A673 (cell line): ENCODE results near the gene COL16A1. TPM values are rescaled to one million over a fixed set of nuclear protein-coding genes. Genes with fewer than 3 reads are reported as not detected.

Source experiments
- BruUV-seq: library from RNA; stranded (reverse); fragments of 400-500 nt; replicated peaks from 2 replicates; lab custom pipeline; 2021; lab: Mats Ljungman, UMichigan
- CTCF ChIA-PET: fragments of 300-600 bp; sonication (Branson Sonifier 250); formaldehyde crosslinking; loops from one replicate; lab custom pipeline; 2022; ENCODE audit warnings: antibody characterized with exemption; lab: Charles Lee
- POLR2A ChIA-PET: fragments of 300-600 bp; sonication (Branson Sonifier 250); formaldehyde crosslinking; loops from one replicate; lab custom pipeline; 2022; ENCODE audit warnings: antibody characterized with exemption; ENCODE audit not compliant: low non-redundant PET; lab: Charles Lee
- DNase-seq: peaks from one replicate; pipeline ENCODE4 v3.0.0-alpha.2; 2015; ENCODE audit warnings: low spot score
- H3K27ac ChIP-seq: fragments of 200-600 bp; sonication (generic); 2 replicates; pipeline ENCODE4 v1.5.1; 2016; ENCODE audit warnings: mixed run types, low read depth, mild to moderate bottlenecking, mixed read lengths, antibody characterized with exemption, low read length; ENCODE audit not compliant: poor library complexity, severe bottlenecking
- H3K27me3 ChIP-seq: fragments of 200-600 bp; sonication (generic); replicated peaks from 2 replicates; pipeline ENCODE4 v1.6.1; 2017; ENCODE audit warnings: mixed run types, low read depth, mild to moderate bottlenecking, mixed read lengths, antibody characterized with exemption, low read length; ENCODE audit not compliant: insufficient read depth, poor library complexity
- H3K36me3 ChIP-seq: fragments of 200-600 bp; sonication (generic); 2 replicates; pipeline ENCODE4 v1.6.1; 2016; ENCODE audit warnings: mixed run types, mild to moderate bottlenecking, mixed read lengths, antibody characterized with exemption, low read length; ENCODE audit not compliant: insufficient read depth, poor library complexity, severe bottlenecking
- H3K4me1 ChIP-seq: fragments of 200-600 bp; sonication (generic); 2 replicates; pipeline ENCODE4 v1.6.1; 2017; ENCODE audit warnings: mixed run types, mild to moderate bottlenecking, mixed read lengths, antibody characterized with exemption, low read length; ENCODE audit not compliant: insufficient read depth, poor library complexity, severe bottlenecking
- H3K4me3 ChIP-seq: fragments of 200-600 bp; sonication (generic); 2 replicates; pipeline ENCODE4 v1.5.1; 2016; ENCODE audit warnings: low read depth, mixed run types, mild to moderate bottlenecking, mixed read lengths, low read length; ENCODE audit not compliant: poor library complexity, severe bottlenecking
- H3K9me3 ChIP-seq: fragments of 200-600 bp; sonication (generic); 2 replicates; pipeline ENCODE4 v1.6.1; 2016; ENCODE audit warnings: mixed run types, low read depth, mild to moderate bottlenecking, mixed read lengths, antibody characterized with exemption, low read length; ENCODE audit not compliant: poor library complexity, severe bottlenecking
- CTCF ChIP-seq: fragments of 300-800, 200-600 bp; sonication (generic); conservative IDR thresholded peaks from 2 replicates; pipeline ENCODE4 v1.5.1; 2017; ENCODE audit warnings: low read depth, mild to moderate bottlenecking, antibody characterized with exemption, low read length, moderate library complexity, mixed read lengths
- EZH2 ChIP-seq: fragments of 200-600 bp; sonication (generic); IDR thresholded peaks from 2 replicates; pipeline ENCODE4 v1.6.1; 2017; ENCODE audit warnings: borderline replicate concordance, low read depth, mild to moderate bottlenecking, mixed read lengths, antibody characterized with exemption, low read length; ENCODE audit not compliant: poor library complexity, severe bottlenecking
- intact Hi-C: fragments of 100-400 bp; cut with micrococcal nuclease; formaldehyde crosslinking; loops from one replicate; pipeline ENCODE4 v1.10.0; 2022; ENCODE audit not compliant: unreplicated experiment
- total RNA-seq: library from RNA; stranded (reverse); gene quantifications from 2 replicates; pipeline ENCODE4 v1.2.3, GENCODE V29; 2021

The COL16A1 gene
- total RNA-seq, 1 experiment from 2014 or later: 26.6 TPM

GRCh38 chr1:31647106-31647505 lies 56.7 kb downstream of the COL16A1 start:
- TF ChIP-seq CTCF: no peak
- no peak for TF ChIP-seq EZH2
- Histone ChIP-seq H3K4me3 (no peak overlapping the region), H3K27me3 (no peaks in the 10 kb centered on the region), H3K27ac (no peak overlapping the region), H3K36me3 (no peaks in the 10 kb centered on the region), H3K4me1 (peaks cover 14% of the 10 kb centered on the region), H3K9me3 (no peaks in the 10 kb centered on the region)
- no TSS peak for BruUV-seq
- intact Hi-C loops: no loop called here
- no peak for DNase-seq
- CTCF ChIA-PET: no interaction called here
- POLR2A ChIA-PET: no interaction called here

- BruUV-seq: no TSS peak
- intact Hi-C loops: no loop called here
- H3K27ac ChIP-seq: no peak overlapping the region
- no peaks in the 10 kb centered on the region for H3K36me3 ChIP-seq
- POLR2A ChIA-PET: interaction anchor here (0.7 kb wide), 1 partner anchor 426 kb away, joined by 4 read pairs; no protein-coding TSS in a partner anchor
- no peak overlapping the region for H3K4me3 ChIP-seq
- TF ChIP-seq EZH2 (no peak), CTCF (no peak)
- H3K4me1 ChIP-seq: peaks cover 14% of the 10 kb centered on the region
- no peaks in the 10 kb centered on the region for H3K9me3 ChIP-seq
- CTCF ChIA-PET: no interaction called here
- H3K27me3 ChIP-seq: no peaks in the 10 kb centered on the region
- no peak for DNase-seq
Observed at GRCh38 chr1:31646259-31646960, 57.4 kb downstream of the COL16A1 start.

- intact Hi-C loops: no loop called here
- BruUV-seq: TSS peak; percentile 81
- Histone ChIP-seq H3K27ac (peak overlapping the region; percentile 93), H3K36me3 (no peaks in the 10 kb centered on the region), H3K9me3 (no peaks in the 10 kb centered on the region), H3K4me3 (peak overlapping the region; percentile 65), H3K27me3 (no peaks in the 10 kb centered on the region), H3K4me1 (peaks cover 14% of the 10 kb centered on the region)
- TF ChIP-seq EZH2 (no peak), CTCF (no peak)
- CTCF ChIA-PET: interaction anchor here (0.6 kb wide), 1 partner anchor 144 kb away, joined by 3 read pairs; no protein-coding TSS in a partner anchor
- POLR2A ChIA-PET: no interaction called here
- no peak for DNase-seq
Observed at GRCh38 chr1:31645274-31645568, 58.6 kb downstream of the COL16A1 start.
